ENCODE results near the gene PTGS2.

DNA sequence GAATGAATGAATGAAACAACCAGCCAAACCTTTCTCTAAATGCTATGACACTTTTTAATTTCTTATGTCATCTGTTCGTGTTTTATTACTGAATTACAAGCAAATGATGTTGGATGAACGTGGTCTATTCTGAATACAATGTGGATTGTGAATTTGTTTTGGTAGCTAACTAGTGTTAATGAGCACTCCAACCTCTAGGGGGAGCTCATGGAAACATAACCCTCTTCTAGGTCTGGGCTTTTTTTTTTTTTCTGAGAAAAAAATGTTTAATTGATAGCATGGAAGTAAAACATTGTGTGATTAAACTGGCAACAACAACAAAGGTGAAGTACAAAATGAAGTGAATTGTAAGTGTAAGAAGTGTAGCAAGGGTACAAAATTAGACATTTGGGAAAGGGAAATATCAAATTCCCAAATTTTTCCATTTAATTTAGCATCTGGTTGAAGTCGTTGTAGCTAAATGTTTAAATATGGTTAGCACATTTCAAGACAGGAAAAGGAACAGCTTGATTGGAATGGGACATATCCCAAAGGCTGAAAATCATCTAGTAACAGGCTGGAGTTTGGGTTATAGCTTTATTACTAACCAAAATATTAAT, 42.6 kb upstream of the PTGS2 start:
- TF ChIP-seq, protein P1, sequence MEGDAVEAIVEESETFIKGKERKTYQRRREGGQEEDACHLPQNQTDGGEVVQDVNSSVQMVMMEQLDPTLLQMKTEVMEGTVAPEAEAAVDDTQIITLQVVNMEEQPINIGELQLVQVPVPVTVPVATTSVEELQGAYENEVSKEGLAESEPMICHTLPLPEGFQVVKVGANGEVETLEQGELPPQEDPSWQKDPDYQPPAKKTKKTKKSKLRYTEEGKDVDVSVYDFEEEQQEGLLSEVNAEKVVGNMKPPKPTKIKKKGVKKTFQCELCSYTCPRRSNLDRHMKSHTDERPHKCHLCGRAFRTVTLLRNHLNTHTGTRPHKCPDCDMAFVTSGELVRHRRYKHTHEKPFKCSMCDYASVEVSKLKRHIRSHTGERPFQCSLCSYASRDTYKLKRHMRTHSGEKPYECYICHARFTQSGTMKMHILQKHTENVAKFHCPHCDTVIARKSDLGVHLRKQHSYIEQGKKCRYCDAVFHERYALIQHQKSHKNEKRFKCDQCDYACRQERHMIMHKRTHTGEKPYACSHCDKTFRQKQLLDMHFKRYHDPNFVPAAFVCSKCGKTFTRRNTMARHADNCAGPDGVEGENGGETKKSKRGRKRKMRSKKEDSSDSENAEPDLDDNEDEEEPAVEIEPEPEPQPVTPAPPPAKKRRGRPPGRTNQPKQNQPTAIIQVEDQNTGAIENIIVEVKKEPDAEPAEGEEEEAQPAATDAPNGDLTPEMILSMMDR (conservative IDR thresholded peaks at IDR 0.05 in 1 of 2, IDR thresholded peaks at IDR 0.05 in 1 of 2; ENCODE audit: low read depth in 1 of 2, low read length in 2 of 2): peak; percentile 57 to 72
- TF ChIP-seq EZH2 (IDR thresholded peaks at IDR 0.05; ENCODE audit: low read length, missing control alignments): no peak

Data from fibroblast of lung (primary cell).